Activated CD8-positive, alpha-beta memory T cell treated with anti-CD3 and anti-CD28 coated beads, Interleukin-2, amount 10 ng/mL, durations not matched to agents 7 days and 5 days (primary cell): Measurements from ENCODE around the gene CEP97. TPM values are rescaled to one million over a fixed set of nuclear protein-coding genes. Genes with fewer than 3 reads are reported as not detected.

Experiments
- ATAC-seq: fragments of 150-1000 bp; cut with Tn5 transposase; one replicate; pipeline ENCODE4 v1.10.0; 2021; ENCODE audit warnings: moderate library complexity
- CTCF ChIA-PET: fragments of 350-600 bp; sonication (Branson Sonifier 250); formaldehyde crosslinking; loops from one replicate; lab custom pipeline; 2021; ENCODE audit warnings: antibody characterized with exemption; lab: Charles Lee
- DNase-seq: peaks from one replicate; pipeline ENCODE4 v3.0.0-alpha.2; 2020
- H3K27ac Mint-ChIP-seq: one replicate; pipeline ENCODE4 v1.8.0; 2021; ENCODE audit warnings: mild to moderate bottlenecking, mixed read lengths
- H3K27me3 Mint-ChIP-seq: one replicate; pipeline ENCODE4 v1.8.0; 2021; ENCODE audit warnings: mixed read lengths
- H3K36me3 Mint-ChIP-seq: one replicate; pipeline ENCODE4 v1.8.0; 2021; ENCODE audit warnings: mild to moderate bottlenecking, mixed read lengths
- H3K4me1 Mint-ChIP-seq: one replicate; pipeline ENCODE4 v1.8.0; 2021; ENCODE audit warnings: mixed read lengths
- H3K4me3 Mint-ChIP-seq: one replicate; pipeline ENCODE4 v1.8.0; 2021; ENCODE audit warnings: mild to moderate bottlenecking, moderate library complexity, mixed read lengths
- H3K9me3 Mint-ChIP-seq: one replicate; pipeline ENCODE4 v1.8.0; 2022; ENCODE audit warnings: low read depth, mixed read lengths
- total RNA-seq, 2 experiments: library from RNA; stranded (reverse); gene quantifications; one replicate each; pipeline ENCODE4 v1.2.3, GENCODE V29; 2021

CEP97 gene
- total RNA-seq, 2 experiments from 2014 or later = 22.5 TPM

DNA sequence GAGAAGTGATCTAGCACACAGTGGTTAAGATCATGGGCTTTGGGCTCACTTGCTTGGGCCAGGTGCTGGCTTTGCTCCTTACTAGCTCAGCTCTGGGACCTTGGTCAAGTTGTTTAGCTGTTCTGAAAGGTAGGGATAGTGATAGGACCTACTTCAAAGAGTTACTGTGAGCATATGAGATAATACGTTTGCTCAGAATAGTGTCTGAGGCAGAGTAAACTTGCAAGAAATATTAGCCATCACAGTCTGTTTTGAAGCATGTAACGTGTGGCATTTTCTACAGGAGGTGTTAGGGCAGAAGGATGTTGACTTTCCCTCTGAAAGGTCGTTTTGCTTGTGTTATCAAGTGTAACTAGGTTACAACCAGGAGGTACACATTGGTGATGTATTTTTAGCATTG is 90.4 kb downstream of the CEP97 start:
- no peak for ATAC-seq
- Mint-ChIP-seq H3K27me3 (no peaks in the 10 kb centered on the region), H3K4me1 (peaks cover 35% of the 10 kb centered on the region), H3K9me3 (no peaks in the 10 kb centered on the region), H3K36me3 (peaks cover 12% of the 10 kb centered on the region), H3K27ac (no peak overlapping the region), H3K4me3 (no peak overlapping the region)
- CTCF ChIA-PET = interaction anchor here (1.0 to 9.9 kb wide), 10 partner anchors 10 to 722 kb away, joined by 3 to 128 read pairs (median 4); no protein-coding TSS in a partner anchor
- DNase-seq = no peak

DNA sequence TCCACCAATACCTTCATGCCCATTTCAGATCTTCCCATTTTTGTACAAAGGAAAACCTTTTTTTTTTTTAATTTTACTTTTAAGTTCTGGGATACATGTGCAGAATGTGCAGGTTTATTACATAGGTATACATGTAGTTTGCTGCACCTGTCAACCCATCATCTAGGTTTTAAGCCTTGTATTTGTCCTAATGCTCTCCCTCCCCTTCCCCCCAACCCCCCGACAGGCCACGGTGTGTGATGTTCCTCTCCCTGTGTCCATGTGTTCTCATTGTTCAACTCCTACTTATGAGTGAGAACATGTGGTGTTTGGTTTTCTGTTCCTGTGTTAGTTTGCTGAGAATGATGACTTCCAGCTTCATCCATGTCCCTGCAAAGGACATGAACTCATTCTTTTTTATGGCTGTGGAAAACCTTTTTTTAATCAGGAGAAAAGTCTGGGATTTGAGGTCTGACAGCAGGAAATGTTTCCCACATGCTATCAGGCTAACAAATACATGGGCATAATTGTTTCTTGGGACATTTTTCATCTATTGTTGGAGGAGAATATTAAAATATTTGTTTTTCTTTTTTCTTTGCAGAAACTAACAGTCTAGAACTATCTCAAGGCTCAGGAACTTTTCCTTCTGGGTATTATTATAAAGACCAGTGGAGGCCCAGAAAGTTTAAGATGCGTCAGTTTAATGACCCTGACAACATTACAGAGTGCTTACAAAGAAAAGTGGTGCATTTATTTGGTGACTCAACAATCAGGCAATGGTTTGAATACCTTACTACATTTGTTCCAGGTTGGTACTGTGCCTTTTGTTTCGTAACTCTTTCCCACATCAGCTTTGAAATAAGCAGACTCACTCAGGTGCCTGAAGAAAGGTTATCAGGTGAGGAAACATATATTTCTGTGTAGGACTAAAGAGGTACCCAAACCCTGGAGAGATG is 92.1 kb downstream of the CEP97 start:
- H3K4me1 Mint-ChIP-seq = peaks cover 18% of the 10 kb centered on the region
- no peak for ATAC-seq
- no peak for DNase-seq
- H3K36me3 Mint-ChIP-seq = peaks cover 23% of the 10 kb centered on the region
- H3K27me3 Mint-ChIP-seq = no peaks in the 10 kb centered on the region
- H3K9me3 Mint-ChIP-seq = no peaks in the 10 kb centered on the region
- H3K4me3 Mint-ChIP-seq = no peak overlapping the region
- H3K27ac Mint-ChIP-seq = no peak overlapping the region
- CTCF ChIA-PET = interaction anchor here (1.0 to 2.6 kb wide), 5 partner anchors 11 to 413 kb away, joined by 3 to 12 read pairs (median 5); partner anchors contain the start of gene NFKBIZ

DNA sequence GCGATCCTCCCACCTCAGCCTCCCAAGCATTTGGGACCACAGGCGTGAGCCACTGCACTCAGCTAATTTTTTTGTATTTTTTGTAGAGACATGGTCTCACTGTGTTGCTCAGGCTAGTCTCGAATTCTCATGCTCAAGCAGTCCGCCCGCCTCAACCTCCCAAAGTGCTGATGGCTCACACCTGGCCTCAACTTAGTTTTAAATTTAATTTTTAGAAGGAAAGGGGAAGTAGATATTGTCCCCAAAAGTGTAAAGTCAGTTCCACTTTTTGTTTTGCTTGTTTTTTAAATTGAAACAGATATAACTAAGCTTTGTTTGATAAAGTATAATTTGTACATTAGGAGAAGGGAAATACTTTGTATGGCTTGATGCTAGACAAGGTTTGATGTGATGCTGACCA is 93.6 kb downstream of the CEP97 start:
- no peaks in the 10 kb centered on the region for H3K27me3 Mint-ChIP-seq
- H3K4me1 Mint-ChIP-seq = peaks cover 12% of the 10 kb centered on the region
- no peak overlapping the region for H3K4me3 Mint-ChIP-seq
- CTCF ChIA-PET = interaction anchor here (0.7 to 2.6 kb wide), 7 partner anchors 9 to 719 kb away, joined by 3 to 12 read pairs (median 5); no protein-coding TSS in a partner anchor
- DNase-seq (no peak), ATAC-seq (no peak)
- peaks cover 33% of the 10 kb centered on the region for H3K36me3 Mint-ChIP-seq
- no peak overlapping the region for H3K27ac Mint-ChIP-seq
- H3K9me3 Mint-ChIP-seq = no peaks in the 10 kb centered on the region

DNA sequence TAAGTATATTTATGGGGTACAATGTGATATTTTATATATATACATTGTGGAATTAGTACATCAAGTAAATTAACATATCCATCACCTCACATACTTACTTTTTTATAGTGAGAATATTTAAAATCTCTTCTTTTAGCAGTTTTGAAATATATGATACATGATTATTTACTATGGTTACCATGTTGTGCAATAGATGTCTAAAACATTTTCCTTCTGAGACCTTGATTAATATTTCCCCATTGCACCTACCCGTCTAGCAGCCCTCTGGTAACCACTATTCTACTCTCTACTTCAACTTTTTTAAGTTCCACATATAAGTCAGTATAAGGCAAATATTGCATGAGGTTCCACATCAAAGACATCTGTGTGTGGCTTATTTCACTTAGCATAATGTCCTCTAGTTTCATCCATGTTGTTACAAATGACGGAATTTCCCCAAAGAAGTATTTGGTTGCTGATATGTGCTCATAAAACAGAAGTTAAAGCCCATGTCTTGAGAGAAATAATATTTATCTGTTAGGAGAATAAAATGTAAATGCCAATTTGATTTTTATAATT is 95.3 kb downstream of the CEP97 start:
- CTCF ChIA-PET = interaction anchor here (1.1 kb wide), 1 partner anchor 406 kb away, joined by 3 read pairs; no protein-coding TSS in a partner anchor
- Mint-ChIP-seq H3K27ac (no peak overlapping the region), H3K4me1 (peaks cover 5% of the 10 kb centered on the region), H3K27me3 (no peaks in the 10 kb centered on the region), H3K36me3 (peaks cover 36% of the 10 kb centered on the region), H3K9me3 (no peaks in the 10 kb centered on the region), H3K4me3 (no peak overlapping the region)
- ATAC-seq = no peak
- no peak for DNase-seq

Other genes starting within 250 kb of the CEP97 start
- gene SENP7, start 211.4 kb upstream of the CEP97 start, total RNA-seq = 10 to 100 TPM; 21.2 to 23.2 TPM
- 10 to 100 TPM; 24.1 to 32.9 TPM for gene TRMT10C, start 162.7 kb upstream of the CEP97 start, total RNA-seq
- gene PCNP, start 150.4 kb upstream of the CEP97 start, total RNA-seq = 100 to 1,000 TPM; 138 to 172 TPM
- gene ZBTB11, start 47.5 kb upstream of the CEP97 start, total RNA-seq = 10 to 100 TPM; 30.3 to 31.3 TPM
- gene RPL24, start 37.9 kb upstream of the CEP97 start, total RNA-seq = 1,000 to 10,000 TPM in 1 of 2 experiments, 100 to 1,000 TPM in 1; 941 to 1,094 TPM
- 10 to 100 TPM; 19.6 to 20.4 TPM for gene NXPE3, start 54.6 kb downstream of the CEP97 start, total RNA-seq
- 10 to 100 TPM; 51.3 to 65.1 TPM for gene NFKBIZ, start 124.9 kb downstream of the CEP97 start, total RNA-seq